Islet precursor cell (in vitro differentiated cells): ENCODE results near the gene OR2H2.

ENCODE experiments used
- DNase-seq: peaks from one replicate; pipeline ENCODE4 v3.0.0-alpha.2; 2018

Gene OR2H2

GRCh38 chr6:29593199-29593855 is 8.4 kb downstream of the OR2H2 start:
- DNase-seq: no peak

- DNase-seq: no peak
Measured at GRCh38 chr6:29596381-29596900, 11.5 kb downstream of the OR2H2 start.

- DNase-seq: no peak
Measured at GRCh38 chr6:29597184-29597583, 12.3 kb downstream of the OR2H2 start.

- no peak for DNase-seq
Measured at GRCh38 chr6:29598172-29598747, 13.3 kb downstream of the OR2H2 start.

- peak; percentile 80 for DNase-seq
Measured at GRCh38 chr6:29602564-29603361, 17.8 kb downstream of the OR2H2 start.

- no peak for DNase-seq
Measured at GRCh38 chr6:29603456-29603855, 18.5 kb downstream of the OR2H2 start.

- DNase-seq: no peak
Measured at GRCh38 chr6:29603930-29604329, 19.0 kb downstream of the OR2H2 start.

GRCh38 chr6:29608131-29608530 is 23.2 kb downstream of the OR2H2 start:
- no peak for DNase-seq

GRCh38 chr6:29610540-29610939 is 25.6 kb downstream of the OR2H2 start:
- DNase-seq: no peak

GRCh38 chr6:29611426-29611825 is 26.5 kb downstream of the OR2H2 start:
- DNase-seq: no peak

GRCh38 chr6:29617782-29618554 is 33.0 kb downstream of the OR2H2 start:
- no peak for DNase-seq

GRCh38 chr6:29619578-29620160 is 34.7 kb downstream of the OR2H2 start:
- DNase-seq: no peak

GRCh38 chr6:29620630-29621029 is 35.7 kb downstream of the OR2H2 start:
- DNase-seq: no peak

- no peak for DNase-seq
Measured at GRCh38 chr6:29624520-29624961, 39.6 kb downstream of the OR2H2 start.

GRCh38 chr6:29625337-29625930 is 40.5 kb downstream of the OR2H2 start:
- no peak for DNase-seq

GRCh38 chr6:29626948-29627754 is 42.2 kb downstream of the OR2H2 start:
- DNase-seq: no peak

- DNase-seq: peak; percentile 93
Measured at GRCh38 chr6:29627755-29628418, 43.0 kb downstream of the OR2H2 start.

GRCh38 chr6:29628419-29629281 is 43.7 kb downstream of the OR2H2 start:
- DNase-seq: peak; percentile 98

- DNase-seq: no peak
Measured at GRCh38 chr6:29629571-29629970, 44.6 kb downstream of the OR2H2 start.

- no peak for DNase-seq
Measured at GRCh38 chr6:29630315-29630714, 45.4 kb downstream of the OR2H2 start.
